OCI-LY3 (cell line): ENCODE measurements around the gene FBXL3.

Experiments
- H2AFZ ChIP-seq: fragments of 200-600, 300-600 bp; shearing (Covaris generic); 2 replicates; pipeline ENCODE4 v1.6.0; 2014; ENCODE audit warnings: antibody characterized with exemption, low read depth, low read length
- H3K27ac ChIP-seq: fragments of 200-600, 300-600 bp; sonication (generic); 2 replicates; pipeline ENCODE4 v1.5.1; 2014; ENCODE audit warnings: mild to moderate bottlenecking, low read length, moderate library complexity, mixed read lengths
- H3K27me3 ChIP-seq: fragments of 200-600, 300-600 bp; sonication (generic); 2 replicates; pipeline ENCODE4 v1.6.1; 2014; ENCODE audit warnings: low read depth, low read length, mixed read lengths
- H3K36me3 ChIP-seq: fragments of 200-600, 300-600 bp; sonication (generic); replicated peaks from 2 replicates; pipeline ENCODE3; 2014; ENCODE audit warnings: low read depth, low read length, mixed read lengths
- H3K4me1 ChIP-seq: fragments of 300-600, 200-600 bp; sonication (generic); 2 replicates; pipeline ENCODE4 v1.6.1; 2014; ENCODE audit warnings: low read length, mixed read lengths
- H3K4me2 ChIP-seq: fragments of 200-600, 300-600 bp; sonication (generic); 2 replicates; pipeline ENCODE4 v1.6.1; 2014; ENCODE audit warnings: low read length, mixed read lengths
- H3K4me3 ChIP-seq: fragments of 300-600, 200-600 bp; sonication (generic); 2 replicates; pipeline ENCODE4 v1.5.1; 2014; ENCODE audit warnings: antibody characterized with exemption, mild to moderate bottlenecking, low read length, moderate library complexity
- H3K79me2 ChIP-seq: fragments of 300-600, 200-600 bp; shearing (Covaris generic); 2 replicates; pipeline ENCODE4 v1.6.1; 2014; ENCODE audit warnings: mild to moderate bottlenecking, low read length, mixed read lengths
- H3K9ac ChIP-seq: fragments of 300-600, 200-600 bp; shearing (Covaris generic); 2 replicates; pipeline ENCODE4 v1.6.0; 2014; ENCODE audit warnings: mild to moderate bottlenecking, low read length, moderate library complexity
- H3K9me3 ChIP-seq: fragments of 200-600, 300-600 bp; shearing (Covaris generic); 2 replicates; pipeline ENCODE4 v1.6.1; 2014; ENCODE audit warnings: low read length, mixed read lengths; ENCODE audit not compliant: insufficient read depth
- H4K20me1 ChIP-seq: fragments of 200-600, 300-600 bp; sonication (generic); 2 replicates; pipeline ENCODE4 v1.6.1; 2016; ENCODE audit warnings: low read length, mixed read lengths; ENCODE audit not compliant: insufficient read depth
- EZH2phosphoT487 ChIP-seq: fragments of 200-600 bp; shearing (Covaris generic); IDR thresholded peaks from 2 replicates; pipeline ENCODE4 v1.6.1; 2018; ENCODE audit warnings: antibody characterized with exemption, mixed run types, low read depth
- TF ChIP-seq, protein P1 (sequence below): fragments of 200-600, 300-600 bp; sonication (generic); IDR thresholded peaks from 2 replicates; pipeline ENCODE4 v1.5.1; 2014; ENCODE audit warnings: antibody characterized with exemption, low read length, low read depth

FBXL3 gene

DNA sequence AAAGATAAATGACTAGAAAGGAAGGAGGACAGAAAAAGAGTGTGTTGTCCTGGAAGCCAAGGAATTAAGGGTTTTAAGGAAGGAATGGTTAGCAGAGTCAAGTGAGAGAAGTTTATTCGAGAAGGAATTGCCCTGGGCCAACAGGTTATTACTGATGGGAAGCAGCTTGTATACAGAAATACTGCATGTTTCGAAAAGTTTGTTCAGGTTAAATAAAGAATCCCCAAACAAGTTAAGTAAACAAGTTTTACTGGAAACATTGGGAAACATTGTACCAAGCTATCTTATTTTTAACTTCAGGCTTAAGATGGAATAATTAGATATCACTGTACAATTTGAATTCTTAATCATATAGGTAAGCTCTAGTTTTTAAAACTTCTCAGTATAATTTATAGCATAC is 28.2 kb upstream of the FBXL3 start:
- no peak overlapping the region for H3K4me2 ChIP-seq
- no peaks in the 10 kb centered on the region for H3K79me2 ChIP-seq
- no peak overlapping the region for H3K4me3 ChIP-seq
- H3K9ac ChIP-seq, result no peak overlapping the region
- no peaks in the 10 kb centered on the region for H3K27me3 ChIP-seq
- H3K4me1 ChIP-seq, result no peaks in the 10 kb centered on the region
- TF ChIP-seq, protein P1, sequence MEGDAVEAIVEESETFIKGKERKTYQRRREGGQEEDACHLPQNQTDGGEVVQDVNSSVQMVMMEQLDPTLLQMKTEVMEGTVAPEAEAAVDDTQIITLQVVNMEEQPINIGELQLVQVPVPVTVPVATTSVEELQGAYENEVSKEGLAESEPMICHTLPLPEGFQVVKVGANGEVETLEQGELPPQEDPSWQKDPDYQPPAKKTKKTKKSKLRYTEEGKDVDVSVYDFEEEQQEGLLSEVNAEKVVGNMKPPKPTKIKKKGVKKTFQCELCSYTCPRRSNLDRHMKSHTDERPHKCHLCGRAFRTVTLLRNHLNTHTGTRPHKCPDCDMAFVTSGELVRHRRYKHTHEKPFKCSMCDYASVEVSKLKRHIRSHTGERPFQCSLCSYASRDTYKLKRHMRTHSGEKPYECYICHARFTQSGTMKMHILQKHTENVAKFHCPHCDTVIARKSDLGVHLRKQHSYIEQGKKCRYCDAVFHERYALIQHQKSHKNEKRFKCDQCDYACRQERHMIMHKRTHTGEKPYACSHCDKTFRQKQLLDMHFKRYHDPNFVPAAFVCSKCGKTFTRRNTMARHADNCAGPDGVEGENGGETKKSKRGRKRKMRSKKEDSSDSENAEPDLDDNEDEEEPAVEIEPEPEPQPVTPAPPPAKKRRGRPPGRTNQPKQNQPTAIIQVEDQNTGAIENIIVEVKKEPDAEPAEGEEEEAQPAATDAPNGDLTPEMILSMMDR, result no peak
- no peak for TF ChIP-seq EZH2phosphoT487
- no peak overlapping the region for H3K27ac ChIP-seq
- H3K36me3 ChIP-seq, result peaks cover 51% of the 10 kb centered on the region
- H3K9me3 ChIP-seq, result no peaks in the 10 kb centered on the region
- no peaks in the 10 kb centered on the region for H4K20me1 ChIP-seq
- no peak overlapping the region for H2AFZ ChIP-seq

DNA sequence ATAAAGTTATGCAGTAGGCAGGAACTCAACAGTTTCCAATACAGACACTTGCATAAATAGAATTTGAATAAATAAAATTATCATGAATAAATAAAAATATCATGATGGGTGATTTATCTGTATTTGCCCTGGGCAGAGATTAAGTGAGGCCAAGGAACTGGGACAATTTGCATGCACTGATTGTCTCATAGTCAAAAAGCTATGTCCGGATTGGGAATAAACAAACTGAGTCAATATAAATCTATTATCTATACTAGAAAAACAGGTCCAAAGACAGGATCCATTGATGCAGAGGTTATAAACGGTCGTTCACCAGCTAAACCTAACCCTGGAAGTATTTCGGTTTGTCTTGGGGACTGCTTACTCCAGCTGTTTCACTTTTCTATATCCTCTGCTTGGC is 26.2 kb upstream of the FBXL3 start:
- TF ChIP-seq, protein P1, result no peak
- TF ChIP-seq EZH2phosphoT487, result no peak
- H3K27me3 ChIP-seq, result no peaks in the 10 kb centered on the region
- peaks cover 49% of the 10 kb centered on the region for H3K36me3 ChIP-seq
- H3K9me3 ChIP-seq, result no peaks in the 10 kb centered on the region
- H3K4me2 ChIP-seq, result no peak overlapping the region
- H2AFZ ChIP-seq, result no peak overlapping the region
- no peaks in the 10 kb centered on the region for H3K79me2 ChIP-seq
- H3K4me3 ChIP-seq, result no peak overlapping the region
- no peak overlapping the region for H3K9ac ChIP-seq
- no peak overlapping the region for H3K27ac ChIP-seq
- H3K4me1 ChIP-seq, result peaks cover 13% of the 10 kb centered on the region
- H4K20me1 ChIP-seq, result no peaks in the 10 kb centered on the region

DNA sequence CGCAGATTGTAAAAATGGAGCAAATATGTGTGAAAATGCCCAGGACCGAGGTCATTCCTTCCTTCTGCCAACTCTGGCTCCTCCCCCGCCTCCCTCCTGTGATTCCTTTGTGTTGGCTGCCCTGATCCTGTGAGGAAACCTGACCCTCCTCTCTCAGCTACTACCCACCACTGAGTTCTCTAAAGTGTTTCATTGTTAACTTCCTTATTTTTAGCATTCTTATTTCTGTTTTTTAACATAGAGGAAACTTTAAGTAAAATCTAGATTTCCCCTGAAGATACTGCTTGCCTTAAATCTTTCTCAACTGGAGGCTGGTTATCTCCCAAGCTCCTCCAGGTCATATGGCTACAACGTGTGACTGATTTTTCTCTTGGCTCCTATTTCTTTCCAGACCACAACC is 21.7 kb upstream of the FBXL3 start:
- no peaks in the 10 kb centered on the region for H3K9me3 ChIP-seq
- no peak overlapping the region for H3K4me2 ChIP-seq
- H2AFZ ChIP-seq, result no peak overlapping the region
- H3K36me3 ChIP-seq, result peaks cover 46% of the 10 kb centered on the region
- no peaks in the 10 kb centered on the region for H3K27me3 ChIP-seq
- no peaks in the 10 kb centered on the region for H4K20me1 ChIP-seq
- TF ChIP-seq, protein P1, result no peak
- TF ChIP-seq EZH2phosphoT487, result no peak
- H3K4me3 ChIP-seq, result no peak overlapping the region
- no peaks in the 10 kb centered on the region for H3K79me2 ChIP-seq
- peaks cover 13% of the 10 kb centered on the region for H3K4me1 ChIP-seq
- peak overlapping the region; percentile 20 for H3K27ac ChIP-seq
- no peak overlapping the region for H3K9ac ChIP-seq

DNA sequence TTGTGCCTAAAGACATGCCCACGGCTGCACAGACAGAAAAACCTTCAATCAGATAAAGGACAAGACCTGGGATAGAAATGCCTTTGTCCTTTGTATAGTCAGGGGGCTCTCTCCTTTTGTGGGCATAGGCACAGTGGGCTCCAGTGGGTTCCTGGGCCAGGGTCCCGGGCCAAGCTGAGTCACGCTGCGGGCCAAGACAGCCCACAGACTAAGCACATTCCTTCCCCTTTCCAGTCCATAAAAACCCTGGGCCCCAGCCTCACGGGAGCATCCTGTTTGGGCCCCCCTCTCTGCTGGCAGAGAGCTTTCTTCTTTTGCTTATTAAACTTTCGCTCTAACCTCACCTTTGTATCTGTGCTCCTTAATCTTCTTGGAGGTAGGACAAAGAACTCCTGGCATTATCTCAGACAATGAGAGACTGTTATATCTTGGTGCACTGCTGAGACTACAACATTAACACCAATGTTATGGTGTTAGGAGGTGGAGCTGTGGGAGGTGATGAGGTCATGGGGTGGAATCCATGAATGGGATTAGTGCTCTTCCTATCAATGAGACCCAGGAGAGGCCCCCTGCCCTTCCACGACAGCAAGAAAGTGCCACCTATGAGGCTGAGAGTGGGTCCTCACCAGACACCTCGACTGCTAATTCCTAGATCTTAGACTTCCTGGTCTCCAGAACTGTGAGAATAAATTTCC is 20.8 kb upstream of the FBXL3 start:
- Histone ChIP-seq H3K4me2 (no peak overlapping the region), H3K4me3 (no peak overlapping the region), H3K27me3 (no peaks in the 10 kb centered on the region), H3K9ac (no peak overlapping the region), H4K20me1 (no peaks in the 10 kb centered on the region), H3K4me1 (peaks cover 13% of the 10 kb centered on the region), H3K36me3 (peaks cover 41% of the 10 kb centered on the region), H3K27ac (no peak overlapping the region), H3K9me3 (no peaks in the 10 kb centered on the region), H2AFZ (no peak overlapping the region), H3K79me2 (no peaks in the 10 kb centered on the region)
- TF ChIP-seq, protein P1, result no peak
- no peak for TF ChIP-seq EZH2phosphoT487
